Lung (tissue), 12 donors: ENCODE results near the gene PTPRA. TPM values are rescaled to one million over a fixed set of nuclear protein-coding genes. Genes with fewer than 3 reads are reported as not detected.

Source experiments
- ATAC-seq: fragments of 200-7000 bp; cut with Tn5 transposase; one replicate; pipeline ENCODE4 v1.9.1; 2020; ENCODE audit warnings: moderate number of reproducible peaks; ENCODE audit not compliant: insufficient read depth, low FRiP score
- DNase-seq, 3 donors: peaks; one replicate each; pipeline ENCODE4 v3.0.0-alpha.2; 2013 to 2017
- H3K27ac ChIP-seq, 2 donors: one replicate each; pipeline ENCODE4 v1.5.1; 2013; ENCODE audit warnings: mild to moderate bottlenecking in 2 of 2, moderate library complexity in 2 of 2, control low read depth in 1 of 2, inconsistent platforms in 1 of 2, low read depth in 1 of 2, low read length in 1 of 2
- H3K27me3 ChIP-seq, 3 donors: one replicate each; pipeline ENCODE4 v1.5.1; 2013; ENCODE audit warnings: low read length in 2 of 3; ENCODE audit not compliant: control insufficient read depth in 3 of 3, insufficient read depth in 3 of 3
- H3K36me3 ChIP-seq, 4 donors: one replicate each; pipeline ENCODE4 v1.5.1; 2013; ENCODE audit warnings: low read length in 4 of 4, mild to moderate bottlenecking in 1 of 4, moderate library complexity in 1 of 4; ENCODE audit not compliant: control insufficient read depth in 4 of 4, insufficient read depth in 4 of 4
- H3K4me1 ChIP-seq, 5 donors: one replicate each; pipeline ENCODE4 v1.5.1; 2013; ENCODE audit warnings: low read length in 5 of 5, mild to moderate bottlenecking in 2 of 5, moderate library complexity in 1 of 5; ENCODE audit not compliant: control insufficient read depth in 5 of 5, insufficient read depth in 5 of 5
- H3K4me3 ChIP-seq: one replicate; pipeline ENCODE4 v1.5.1; 2013; ENCODE audit warnings: mild to moderate bottlenecking, control low read depth, moderate library complexity
- H3K9ac ChIP-seq, 2 donors: one replicate each; pipeline ENCODE4 v1.5.1; 2013; ENCODE audit warnings: low read length in 2 of 2, control low read depth in 1 of 2; ENCODE audit not compliant: insufficient read depth in 1 of 2
- H3K9me3 ChIP-seq, 4 donors: one replicate each; pipeline ENCODE4 v1.5.1; 2013; ENCODE audit warnings: low read length in 3 of 4, mild to moderate bottlenecking in 1 of 4, moderate library complexity in 1 of 4; ENCODE audit not compliant: control insufficient read depth in 4 of 4, insufficient read depth in 3 of 4
- WGBS, 2 donors: extraction: QIAGEN DNeasy Blood & Tissue Kit; methylation state at CpG; one replicate each; pipeline ENCODE4 v1.1.7; 2013; 5-methylcytosine and 5-hydroxymethylcytosine counted together
- polyA plus RNA-seq, 2 donors: library from polyadenylated mRNA; stranded (reverse); fragments of 200-250 nt; gene quantifications; one replicate each; pipeline ENCODE4 v1.2.1, GENCODE V29; 2013
- total RNA-seq, 2 donors: library from RNA; depleted of rRNA in 1 of 2; stranded (reverse); fragments of >200 nt in 1 of 2; gene quantifications; one replicate each; pipeline ENCODE4 v1.2.1, GENCODE V29; 2014 to 2021
- TF ChIP-seq, protein P1 (sequence below): IDR thresholded peaks from 2 replicates; pipeline ENCODE4 v1.5.1; 2012; ENCODE audit warnings: mild to moderate bottlenecking; ENCODE audit errors: control extremely low read depth, extremely low read depth
- donor health status: control.
- donor health status: control.
- donor health status: Bipolar disorder and iron deficiency.
- donor health status: healthy.
- donor health status: DM: yes; HTN: yes; CAD: no.

The PTPRA gene
- total and polyA plus RNA-seq, 4 donors, result 17.8 to 92.1 (median 40.1) TPM

DNA sequence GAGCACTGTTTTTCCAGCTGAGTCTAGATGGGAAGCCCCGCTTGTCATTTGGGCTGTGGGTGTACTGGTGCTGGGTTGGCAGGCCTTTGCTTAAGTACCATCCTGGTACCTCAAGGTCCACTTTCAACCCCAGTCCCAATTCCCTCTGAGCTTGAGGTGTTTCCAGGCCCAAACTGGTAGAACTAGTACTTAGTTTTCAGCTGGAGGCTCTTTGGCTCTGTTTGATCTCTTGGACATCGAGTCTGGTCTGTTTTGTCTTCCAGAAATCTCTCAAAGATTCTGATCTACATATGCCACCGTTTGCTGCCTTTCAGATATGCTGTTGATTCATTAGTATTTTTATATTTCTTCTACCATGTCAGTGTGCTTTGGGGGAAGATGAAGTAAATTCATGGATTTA is 108.4 kb downstream of the PTPRA start:
- H3K4me3 ChIP-seq, result no peak overlapping the region
- no peak overlapping the region for H3K9ac ChIP-seq
- TF ChIP-seq, protein P1, sequence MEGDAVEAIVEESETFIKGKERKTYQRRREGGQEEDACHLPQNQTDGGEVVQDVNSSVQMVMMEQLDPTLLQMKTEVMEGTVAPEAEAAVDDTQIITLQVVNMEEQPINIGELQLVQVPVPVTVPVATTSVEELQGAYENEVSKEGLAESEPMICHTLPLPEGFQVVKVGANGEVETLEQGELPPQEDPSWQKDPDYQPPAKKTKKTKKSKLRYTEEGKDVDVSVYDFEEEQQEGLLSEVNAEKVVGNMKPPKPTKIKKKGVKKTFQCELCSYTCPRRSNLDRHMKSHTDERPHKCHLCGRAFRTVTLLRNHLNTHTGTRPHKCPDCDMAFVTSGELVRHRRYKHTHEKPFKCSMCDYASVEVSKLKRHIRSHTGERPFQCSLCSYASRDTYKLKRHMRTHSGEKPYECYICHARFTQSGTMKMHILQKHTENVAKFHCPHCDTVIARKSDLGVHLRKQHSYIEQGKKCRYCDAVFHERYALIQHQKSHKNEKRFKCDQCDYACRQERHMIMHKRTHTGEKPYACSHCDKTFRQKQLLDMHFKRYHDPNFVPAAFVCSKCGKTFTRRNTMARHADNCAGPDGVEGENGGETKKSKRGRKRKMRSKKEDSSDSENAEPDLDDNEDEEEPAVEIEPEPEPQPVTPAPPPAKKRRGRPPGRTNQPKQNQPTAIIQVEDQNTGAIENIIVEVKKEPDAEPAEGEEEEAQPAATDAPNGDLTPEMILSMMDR, result no peak
- ATAC-seq (no peak), DNase-seq (no peak)
- WGBS, 2 donors, result 88 to 95% methylated on average over 3 of the region's 3 CpGs
- peaks cover 0 to 12% (median 0%) of the 10 kb centered on the region in 5 donors for H3K4me1 ChIP-seq
- no peaks in the 10 kb centered on the region for H3K9me3 ChIP-seq
- no peaks in the 10 kb centered on the region for H3K27me3 ChIP-seq
- H3K27ac ChIP-seq, result no peak overlapping the region
- peaks cover 1 to 7% (median 5%) of the 10 kb centered on the region in 4 donors for H3K36me3 ChIP-seq

DNA sequence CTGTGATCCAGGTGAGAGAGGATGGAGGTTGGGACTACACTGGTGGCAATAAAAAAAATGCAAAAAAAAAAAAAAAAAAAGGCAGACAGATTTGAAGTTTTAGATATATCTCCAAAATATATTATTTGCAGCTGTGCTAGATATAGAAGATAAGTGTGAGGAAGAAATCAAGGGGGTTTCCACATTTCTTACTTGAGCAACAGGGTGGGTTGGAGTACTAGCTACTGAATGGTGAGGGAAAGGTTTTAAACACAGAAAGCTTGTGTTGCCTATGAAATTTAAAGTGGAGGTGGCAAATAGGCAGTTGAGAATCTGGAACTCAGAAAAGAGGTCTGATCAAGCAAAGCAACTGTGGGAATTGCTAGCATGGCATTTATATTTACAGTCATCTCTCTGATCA is 110.2 kb downstream of the PTPRA start:
- no peak overlapping the region for H3K4me3 ChIP-seq

DNA sequence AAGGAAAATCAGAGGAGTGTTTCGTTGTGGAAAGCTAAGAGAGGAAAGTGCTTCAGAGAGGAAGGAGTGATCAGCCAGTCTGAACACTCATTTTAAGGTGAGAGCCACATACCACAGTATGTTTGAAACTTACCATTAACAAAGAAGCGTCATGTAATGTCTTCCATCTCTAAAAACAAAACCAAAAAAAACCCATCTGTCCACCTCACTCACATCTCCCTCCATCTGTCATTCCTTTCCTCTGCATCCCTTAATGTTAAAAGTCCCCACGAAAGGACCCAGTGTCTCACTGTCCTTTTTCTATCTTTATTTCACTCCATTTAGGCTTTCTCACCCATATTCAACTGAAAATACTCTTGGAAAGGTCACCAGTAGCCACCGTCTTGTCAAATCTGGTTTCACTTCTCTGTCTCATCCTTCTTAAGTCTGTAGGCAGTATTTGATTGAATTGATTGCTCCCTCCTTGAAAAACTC is 110.8 kb downstream of the PTPRA start:
- no peak overlapping the region for H3K4me3 ChIP-seq
- DNase-seq (no peak), ATAC-seq (no peak)
- peaks cover 0 to 12% (median 0%) of the 10 kb centered on the region in 5 donors for H3K4me1 ChIP-seq
- H3K9me3 ChIP-seq, result no peaks in the 10 kb centered on the region
- no peak overlapping the region for H3K27ac ChIP-seq
- WGBS, 2 donors, result 80 to 87% methylated on average over 4 of the region's 4 CpGs
- H3K9ac ChIP-seq, result no peak overlapping the region
- H3K27me3 ChIP-seq, result no peaks in the 10 kb centered on the region
- TF ChIP-seq, protein P1, result no peak
- peaks cover 13 to 20% (median 17%) of the 10 kb centered on the region in 4 donors for H3K36me3 ChIP-seq

More for the DNA sequence above, 110.2 kb downstream of the PTPRA start:
- H3K4me1 ChIP-seq, result peaks cover 0 to 12% (median 0%) of the 10 kb centered on the region in 5 donors
- peaks cover 8 to 18% (median 13%) of the 10 kb centered on the region in 4 donors for H3K36me3 ChIP-seq
- no peaks in the 10 kb centered on the region for H3K9me3 ChIP-seq
- H3K27ac ChIP-seq, result no peak overlapping the region
- no peak for ATAC-seq
- no peak overlapping the region for H3K9ac ChIP-seq
- no peak for DNase-seq
- TF ChIP-seq, protein P1, result no peak
- no peaks in the 10 kb centered on the region for H3K27me3 ChIP-seq
